ENCODE data around the gene RPL10A.

RPL10A gene

DNA sequence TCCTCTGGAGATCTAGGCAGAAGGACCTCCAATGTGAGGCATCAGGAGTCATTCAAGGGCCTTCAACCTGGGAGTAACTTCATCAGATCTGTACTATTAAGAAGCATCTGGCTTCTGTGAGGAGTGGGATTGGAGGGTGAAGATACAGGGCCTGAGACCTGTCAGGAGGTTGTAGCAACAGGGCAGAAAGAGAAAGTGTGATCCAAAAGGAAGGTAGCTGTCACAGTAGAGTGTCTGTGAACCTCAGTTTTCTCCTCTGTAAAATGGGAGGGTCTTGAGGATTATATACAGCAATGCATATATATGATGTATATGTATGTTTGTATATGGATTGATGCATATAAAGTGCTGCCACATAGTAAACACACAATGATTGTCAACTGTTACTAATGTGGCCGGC lies 2.6 kb upstream of the RPL10A start:
- TF ChIP-seq CTCF (IDR thresholded peaks at IDR 0.05; ENCODE audit: control extremely low read depth, extremely low read depth, low read depth, missing control alignments): no peak
- no peak for DNase-seq (ENCODE audit: extremely low spot score)
- ChIA-PET CTCF (interaction anchor here (0.7 to 3.2 kb wide), 8 partner anchors 12 to 172 kb away, joined by 3 to 22 read pairs (median 6); partner anchors contain the start of genes DEF6, FANCE and PPARD), POLR2A (no interaction called here)

- ChIA-PET CTCF (interaction anchor here (0.7 to 3.7 kb wide), 12 partner anchors 11 to 267 kb away, joined by 3 to 37 read pairs (median 9); partner anchors contain the start of genes DEF6 and PPARD), POLR2A (interaction anchor here (0.9 to 1.5 kb wide), 5 partner anchors 9 to 168 kb away, joined by 3 to 5 read pairs (median 3); partner anchors contain the start of gene PPARD)
- no peak for TF ChIP-seq CTCF (IDR thresholded peaks at IDR 0.05; ENCODE audit: control extremely low read depth, extremely low read depth, low read depth, missing control alignments)
- no peak for DNase-seq (ENCODE audit: extremely low spot score)
Observed at GRCh38 chr6:35468980-35469750, 964 bp downstream of the RPL10A start.

- no peak for DNase-seq (ENCODE audit: extremely low spot score)
- ChIA-PET POLR2A (interaction anchor here (0.7 to 1.5 kb wide), 3 partner anchors 10 to 250 kb away, joined by 3 to 5 read pairs (median 5); no protein-coding TSS in a partner anchor), CTCF (interaction anchor here (1.4 to 3.7 kb wide), 2 partner anchors 12 to 266 kb away, joined by 3 to 17 read pairs; no protein-coding TSS in a partner anchor)
- TF ChIP-seq CTCF (IDR thresholded peaks at IDR 0.05; ENCODE audit: control extremely low read depth, extremely low read depth, low read depth, missing control alignments): no peak
Observed at GRCh38 chr6:35469751-35470662, 1.8 kb downstream of the RPL10A start.

GRCh38 chr6:35470663-35471120 lies 2.5 kb downstream of the RPL10A start:
- no peak for TF ChIP-seq CTCF (IDR thresholded peaks at IDR 0.05; ENCODE audit: control extremely low read depth, extremely low read depth, low read depth, missing control alignments)
- POLR2A ChIA-PET: interaction anchor here (0.7 to 1.3 kb wide), 3 partner anchors 11 to 583 kb away, joined by 3 to 5 read pairs (median 4); partner anchors contain the start of gene TAF11
- no peak for DNase-seq (ENCODE audit: extremely low spot score)
- CTCF ChIA-PET: interaction anchor here (0.6 to 1.9 kb wide), 4 partner anchors 41 to 267 kb away, joined by 3 to 8 read pairs (median 3); partner anchors contain the start of gene PPARD

DNA sequence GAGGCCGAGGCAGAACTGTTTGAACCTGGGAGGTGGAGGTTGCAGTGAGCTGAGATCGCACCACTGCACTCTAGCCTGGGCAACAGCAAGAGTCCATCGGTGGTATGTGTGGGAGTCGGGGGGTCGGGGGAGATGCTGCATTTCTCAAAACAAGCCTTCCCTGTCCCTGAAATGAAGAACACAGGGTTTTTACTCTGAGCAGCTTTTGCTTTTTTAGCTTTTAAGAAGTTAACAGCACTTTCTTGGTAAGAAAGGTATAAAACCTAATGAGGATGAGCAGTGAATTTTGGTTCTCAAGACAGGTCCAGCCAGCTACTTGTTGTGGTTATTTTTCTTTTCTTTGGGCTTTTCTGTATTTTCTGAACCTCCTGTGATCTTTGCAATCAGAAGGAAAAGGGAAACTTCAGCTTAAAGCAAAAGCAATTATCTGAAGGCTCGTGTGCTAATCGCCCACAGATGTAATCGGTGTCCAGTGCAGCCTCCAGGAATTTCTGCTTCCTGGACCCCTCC lies 3.7 kb downstream of the RPL10A start:
- CTCF ChIA-PET: interaction anchor here (0.9 to 2.2 kb wide), 6 partner anchors 10 to 265 kb away, joined by 3 to 8 read pairs (median 4); partner anchors contain the start of genes ARMC12 and PPARD
- TF ChIP-seq CTCF (IDR thresholded peaks at IDR 0.05; ENCODE audit: control extremely low read depth, extremely low read depth, low read depth, missing control alignments): no peak
- no peak for DNase-seq (ENCODE audit: extremely low spot score)
- POLR2A ChIA-PET: interaction anchor here (0.6 to 1.3 kb wide), 6 partner anchors 9 to 659 kb away, joined by 3 to 6 read pairs (median 3); partner anchors contain the start of gene TAF11

Data from GM10248 (cell line).